LNCaP clone FGC (cell line): Measurements from ENCODE around the gene NEK5.

Experiments used
- DNase-seq: peaks from one replicate; pipeline ENCODE4 v3.0.0-alpha.2; 2011; ENCODE audit warnings: low read depth
- H3K4me3 ChIP-seq: 2 replicates; pipeline ENCODE4 v1.5.1; 2011; ENCODE audit warnings: mild to moderate bottlenecking, low read depth, low read length, control low read depth
- TF ChIP-seq, protein P1 (sequence below): IDR thresholded peaks from 2 replicates; pipeline ENCODE4 v1.5.1; 2012; ENCODE audit warnings: mild to moderate bottlenecking; ENCODE audit not compliant: control insufficient read depth, insufficient read depth; ENCODE audit errors: extremely low read depth

The NEK5 gene

DNA sequence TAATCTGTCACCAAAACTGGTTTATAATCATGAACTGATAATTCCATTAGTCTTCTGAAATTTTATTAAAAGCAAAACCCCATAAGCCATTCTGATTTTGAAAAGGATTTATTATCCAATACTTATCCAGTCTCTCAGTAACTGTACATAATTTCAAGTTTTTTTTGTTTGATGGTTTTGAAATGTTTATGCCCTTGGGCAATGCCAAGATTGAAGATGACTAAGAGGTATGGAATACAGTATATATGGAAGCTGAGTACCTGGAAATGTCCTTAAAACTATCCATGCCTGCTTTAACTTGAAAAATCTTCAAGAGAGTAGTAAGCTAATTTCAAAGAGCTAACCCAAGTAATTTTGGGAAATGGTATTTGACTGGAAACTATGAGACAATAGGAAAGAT is 1.8 kb upstream of the NEK5 start:
- TF ChIP-seq, protein P1, sequence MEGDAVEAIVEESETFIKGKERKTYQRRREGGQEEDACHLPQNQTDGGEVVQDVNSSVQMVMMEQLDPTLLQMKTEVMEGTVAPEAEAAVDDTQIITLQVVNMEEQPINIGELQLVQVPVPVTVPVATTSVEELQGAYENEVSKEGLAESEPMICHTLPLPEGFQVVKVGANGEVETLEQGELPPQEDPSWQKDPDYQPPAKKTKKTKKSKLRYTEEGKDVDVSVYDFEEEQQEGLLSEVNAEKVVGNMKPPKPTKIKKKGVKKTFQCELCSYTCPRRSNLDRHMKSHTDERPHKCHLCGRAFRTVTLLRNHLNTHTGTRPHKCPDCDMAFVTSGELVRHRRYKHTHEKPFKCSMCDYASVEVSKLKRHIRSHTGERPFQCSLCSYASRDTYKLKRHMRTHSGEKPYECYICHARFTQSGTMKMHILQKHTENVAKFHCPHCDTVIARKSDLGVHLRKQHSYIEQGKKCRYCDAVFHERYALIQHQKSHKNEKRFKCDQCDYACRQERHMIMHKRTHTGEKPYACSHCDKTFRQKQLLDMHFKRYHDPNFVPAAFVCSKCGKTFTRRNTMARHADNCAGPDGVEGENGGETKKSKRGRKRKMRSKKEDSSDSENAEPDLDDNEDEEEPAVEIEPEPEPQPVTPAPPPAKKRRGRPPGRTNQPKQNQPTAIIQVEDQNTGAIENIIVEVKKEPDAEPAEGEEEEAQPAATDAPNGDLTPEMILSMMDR, result no peak
- no peak for DNase-seq
- H3K4me3 ChIP-seq, result no peak overlapping the region

DNA sequence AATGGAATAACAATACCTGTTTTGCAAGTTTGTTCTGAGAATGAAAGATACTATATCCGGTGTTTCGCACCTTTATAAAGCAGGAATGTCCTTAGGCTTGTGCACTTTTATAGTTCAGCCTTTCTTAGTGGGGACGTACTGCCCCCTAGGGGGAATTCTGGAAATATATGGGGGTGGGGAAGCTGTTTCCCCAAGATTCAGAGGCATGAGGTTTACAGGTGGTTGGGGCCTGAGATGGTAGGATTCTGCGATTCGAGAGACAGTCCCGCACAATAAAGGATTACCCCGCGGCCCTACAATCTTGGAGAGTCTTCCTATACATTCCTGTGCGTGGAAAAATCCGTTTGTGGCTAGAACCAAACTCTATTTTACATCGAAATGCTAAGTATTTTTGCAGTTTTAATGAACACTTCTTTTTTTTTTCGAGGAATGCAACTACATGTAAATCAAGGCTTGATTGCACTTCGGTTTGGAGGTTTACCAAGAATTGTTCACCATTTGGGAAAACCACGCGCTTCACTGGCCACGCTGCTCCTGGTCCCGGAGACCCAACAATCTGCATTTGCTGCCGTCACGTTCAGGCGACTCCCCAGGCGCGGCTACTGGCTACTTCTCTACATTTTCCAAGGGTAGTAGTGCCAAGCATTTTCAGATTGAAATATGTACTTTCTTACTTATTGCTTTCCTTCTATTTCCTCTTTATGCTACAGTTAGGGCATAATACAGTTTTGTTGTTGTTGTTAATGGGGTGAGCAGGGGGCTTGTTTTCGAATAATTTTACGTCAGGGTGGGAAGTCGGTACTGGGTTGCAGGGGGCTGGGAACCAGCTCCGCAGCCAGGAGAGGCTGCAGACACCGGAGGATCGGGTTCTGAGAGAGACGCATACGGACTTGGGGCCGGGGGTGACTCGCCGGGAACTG is 830 bp downstream of the NEK5 start:
- DNase-seq, result peak; percentile 38
- TF ChIP-seq, protein P1, result peak; percentile 71
- H3K4me3 ChIP-seq, result peak overlapping the region; percentile 55

DNA sequence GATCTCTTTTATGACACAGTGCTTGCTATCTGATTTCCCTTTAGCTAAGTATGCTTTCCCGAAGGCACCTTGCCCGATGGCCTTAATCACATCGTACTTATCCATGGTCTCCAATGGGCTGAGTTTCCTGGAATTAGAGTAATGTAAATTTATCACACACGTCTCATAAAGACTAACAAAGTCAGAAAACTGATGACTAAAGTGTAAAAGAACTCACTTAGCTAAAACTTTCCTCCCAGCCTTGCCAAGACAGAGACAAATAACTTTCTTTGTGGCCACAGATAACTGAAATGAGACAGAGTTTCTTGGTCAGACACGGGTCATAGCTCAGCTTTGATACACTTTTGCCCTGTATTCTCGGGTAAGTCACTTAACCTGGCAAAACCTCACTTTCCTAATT is 1.5 kb downstream of the NEK5 start:
- H3K4me3 ChIP-seq, result no peak overlapping the region
- TF ChIP-seq, protein P1, result no peak
- DNase-seq, result no peak

GRCh38 chr13:52125547-52125946 is 3.3 kb downstream of the NEK5 start:
- no peak for DNase-seq
- H3K4me3 ChIP-seq, result no peak overlapping the region
- TF ChIP-seq, protein P1, result no peak

- TF ChIP-seq, protein P1, result no peak
- DNase-seq, result no peak
- no peak overlapping the region for H3K4me3 ChIP-seq
Observed at GRCh38 chr13:52118595-52118994, 10.3 kb downstream of the NEK5 start.

GRCh38 chr13:52118095-52118494 is 10.8 kb downstream of the NEK5 start:
- TF ChIP-seq, protein P1, result no peak
- DNase-seq, result no peak

More at GRCh38 chr13:52118095-52118494, 10.8 kb downstream of the NEK5 start:
- no peak overlapping the region for H3K4me3 ChIP-seq
